D721Med (cell line): Measurements from ENCODE around the gene GGPS1.

Experiments used
- DNase-seq: peaks from one replicate; pipeline ENCODE4 v3.0.0; 2011; ENCODE audit warnings: low spot score; ENCODE audit not compliant: insufficient read length
- FAIRE-seq: peaks from 2 replicates; lab custom pipeline; 2011; peaks lifted over from hg19 to GRCh38; lab: Jason Lieb, UNC
- TF ChIP-seq, protein P1 (sequence below): IDR thresholded peaks from 2 replicates; pipeline ENCODE4 v1.5.1; 2012; ENCODE audit warnings: mild to moderate bottlenecking, control low read depth; ENCODE audit not compliant: insufficient read depth; ENCODE audit errors: missing control alignments

GGPS1 gene

DNA sequence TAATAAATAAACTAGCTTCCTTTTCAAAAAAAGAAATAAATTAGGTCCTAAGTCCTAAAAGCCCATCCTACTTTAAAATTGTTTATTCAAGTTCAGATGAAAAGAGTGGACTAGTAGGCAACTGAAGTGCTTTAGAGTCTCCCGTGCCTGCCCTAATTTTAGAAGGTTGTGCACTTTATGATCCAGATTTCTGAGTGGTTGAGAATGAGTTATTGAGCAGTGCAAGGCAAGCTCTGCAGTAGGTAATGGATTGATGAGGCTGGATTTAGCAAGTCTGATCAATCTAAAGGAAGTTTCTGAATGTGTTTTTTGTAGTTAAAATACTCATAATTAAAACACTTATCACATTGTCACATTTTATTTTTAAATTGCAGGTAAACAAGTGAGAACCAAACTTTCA, 13.0 kb downstream of the GGPS1 start:
- TF ChIP-seq, protein P1, sequence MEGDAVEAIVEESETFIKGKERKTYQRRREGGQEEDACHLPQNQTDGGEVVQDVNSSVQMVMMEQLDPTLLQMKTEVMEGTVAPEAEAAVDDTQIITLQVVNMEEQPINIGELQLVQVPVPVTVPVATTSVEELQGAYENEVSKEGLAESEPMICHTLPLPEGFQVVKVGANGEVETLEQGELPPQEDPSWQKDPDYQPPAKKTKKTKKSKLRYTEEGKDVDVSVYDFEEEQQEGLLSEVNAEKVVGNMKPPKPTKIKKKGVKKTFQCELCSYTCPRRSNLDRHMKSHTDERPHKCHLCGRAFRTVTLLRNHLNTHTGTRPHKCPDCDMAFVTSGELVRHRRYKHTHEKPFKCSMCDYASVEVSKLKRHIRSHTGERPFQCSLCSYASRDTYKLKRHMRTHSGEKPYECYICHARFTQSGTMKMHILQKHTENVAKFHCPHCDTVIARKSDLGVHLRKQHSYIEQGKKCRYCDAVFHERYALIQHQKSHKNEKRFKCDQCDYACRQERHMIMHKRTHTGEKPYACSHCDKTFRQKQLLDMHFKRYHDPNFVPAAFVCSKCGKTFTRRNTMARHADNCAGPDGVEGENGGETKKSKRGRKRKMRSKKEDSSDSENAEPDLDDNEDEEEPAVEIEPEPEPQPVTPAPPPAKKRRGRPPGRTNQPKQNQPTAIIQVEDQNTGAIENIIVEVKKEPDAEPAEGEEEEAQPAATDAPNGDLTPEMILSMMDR = no peak
- DNase-seq = no peak
- peak; percentile 71 for FAIRE-seq

DNA sequence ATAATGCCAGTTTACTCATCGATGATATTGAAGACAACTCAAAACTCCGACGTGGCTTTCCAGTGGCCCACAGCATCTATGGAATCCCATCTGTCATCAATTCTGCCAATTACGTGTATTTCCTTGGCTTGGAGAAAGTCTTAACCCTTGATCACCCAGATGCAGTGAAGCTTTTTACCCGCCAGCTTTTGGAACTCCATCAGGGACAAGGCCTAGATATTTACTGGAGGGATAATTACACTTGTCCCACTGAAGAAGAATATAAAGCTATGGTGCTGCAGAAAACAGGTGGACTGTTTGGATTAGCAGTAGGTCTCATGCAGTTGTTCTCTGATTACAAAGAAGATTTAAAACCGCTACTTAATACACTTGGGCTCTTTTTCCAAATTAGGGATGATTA, 13.7 kb downstream of the GGPS1 start:
- TF ChIP-seq, protein P1 = no peak
- DNase-seq (no peak), FAIRE-seq (no peak)

DNA sequence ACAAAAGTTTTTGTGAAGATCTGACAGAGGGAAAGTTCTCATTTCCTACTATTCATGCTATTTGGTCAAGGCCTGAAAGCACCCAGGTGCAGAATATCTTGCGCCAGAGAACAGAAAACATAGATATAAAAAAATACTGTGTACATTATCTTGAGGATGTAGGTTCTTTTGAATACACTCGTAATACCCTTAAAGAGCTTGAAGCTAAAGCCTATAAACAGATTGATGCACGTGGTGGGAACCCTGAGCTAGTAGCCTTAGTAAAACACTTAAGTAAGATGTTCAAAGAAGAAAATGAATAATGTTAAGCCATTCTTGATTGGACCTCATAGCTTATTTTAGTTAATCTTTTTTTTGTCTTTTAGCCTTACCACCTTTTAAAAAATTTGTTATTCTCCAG, 14.1 kb downstream of the GGPS1 start:
- no peak for DNase-seq
- peak; percentile 99 for FAIRE-seq
- TF ChIP-seq, protein P1 = no peak

DNA sequence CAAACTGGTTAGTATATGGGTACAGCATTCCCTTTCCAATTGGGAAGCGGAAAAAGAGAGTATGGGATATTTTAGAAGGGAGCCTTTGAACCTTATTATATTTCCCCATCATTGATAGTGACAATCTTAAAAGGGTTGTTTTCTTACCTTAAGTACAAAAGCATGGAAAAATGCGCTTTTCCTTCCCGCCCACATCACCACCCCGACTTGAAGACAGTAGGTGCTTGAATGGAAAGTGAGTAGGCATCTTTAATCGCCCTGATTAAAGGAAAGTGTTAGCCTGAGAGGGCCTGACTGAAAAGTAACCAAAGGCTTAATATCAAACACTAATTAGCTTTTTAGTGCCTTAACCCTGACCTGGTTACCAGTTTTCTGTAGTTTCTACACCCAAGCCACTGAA, 15.4 kb downstream of the GGPS1 start:
- TF ChIP-seq, protein P1 = no peak
- DNase-seq (no peak), FAIRE-seq (no peak)

DNA sequence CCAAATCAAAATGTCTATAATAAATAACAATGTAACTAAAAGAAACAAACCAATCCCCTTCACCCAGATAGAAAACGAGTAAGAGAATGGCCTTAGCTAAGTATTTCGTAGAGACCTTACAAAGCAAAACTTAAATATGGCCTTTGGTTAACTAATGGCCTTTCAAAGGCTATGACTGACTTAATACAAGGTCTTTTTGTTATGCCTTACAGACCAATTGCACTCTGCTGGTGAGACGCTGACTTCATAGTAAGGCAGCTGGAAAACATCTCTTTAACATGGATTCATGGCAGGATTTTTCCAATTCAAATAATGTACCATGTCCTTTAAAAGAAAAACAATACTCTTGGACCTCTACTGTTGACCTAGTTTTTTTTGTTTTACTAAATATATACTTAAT, 23.1 kb downstream of the GGPS1 start:
- DNase-seq = no peak
- FAIRE-seq = no peak
- TF ChIP-seq, protein P1 = no peak

DNA sequence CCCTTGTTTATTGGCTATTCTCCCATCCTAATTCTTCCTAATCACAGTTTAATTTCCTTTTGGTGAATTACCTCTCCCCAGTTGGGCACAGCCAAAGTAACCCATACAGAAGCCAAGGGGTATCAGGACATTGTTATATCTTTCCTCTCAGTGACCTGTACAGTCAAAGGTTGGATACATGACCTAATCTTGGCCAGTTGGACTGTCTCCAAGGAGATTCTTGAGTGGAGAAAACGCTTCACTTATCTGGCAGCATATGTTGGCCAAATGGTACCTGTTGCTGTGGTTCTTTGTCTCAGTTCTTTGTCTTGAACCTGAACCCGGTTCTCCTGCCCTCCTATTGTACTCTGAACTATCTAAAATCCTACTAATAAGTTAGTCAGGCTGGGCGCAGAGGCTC, 23.5 kb downstream of the GGPS1 start:
- TF ChIP-seq, protein P1 = no peak
- no peak for FAIRE-seq
- no peak for DNase-seq

DNA sequence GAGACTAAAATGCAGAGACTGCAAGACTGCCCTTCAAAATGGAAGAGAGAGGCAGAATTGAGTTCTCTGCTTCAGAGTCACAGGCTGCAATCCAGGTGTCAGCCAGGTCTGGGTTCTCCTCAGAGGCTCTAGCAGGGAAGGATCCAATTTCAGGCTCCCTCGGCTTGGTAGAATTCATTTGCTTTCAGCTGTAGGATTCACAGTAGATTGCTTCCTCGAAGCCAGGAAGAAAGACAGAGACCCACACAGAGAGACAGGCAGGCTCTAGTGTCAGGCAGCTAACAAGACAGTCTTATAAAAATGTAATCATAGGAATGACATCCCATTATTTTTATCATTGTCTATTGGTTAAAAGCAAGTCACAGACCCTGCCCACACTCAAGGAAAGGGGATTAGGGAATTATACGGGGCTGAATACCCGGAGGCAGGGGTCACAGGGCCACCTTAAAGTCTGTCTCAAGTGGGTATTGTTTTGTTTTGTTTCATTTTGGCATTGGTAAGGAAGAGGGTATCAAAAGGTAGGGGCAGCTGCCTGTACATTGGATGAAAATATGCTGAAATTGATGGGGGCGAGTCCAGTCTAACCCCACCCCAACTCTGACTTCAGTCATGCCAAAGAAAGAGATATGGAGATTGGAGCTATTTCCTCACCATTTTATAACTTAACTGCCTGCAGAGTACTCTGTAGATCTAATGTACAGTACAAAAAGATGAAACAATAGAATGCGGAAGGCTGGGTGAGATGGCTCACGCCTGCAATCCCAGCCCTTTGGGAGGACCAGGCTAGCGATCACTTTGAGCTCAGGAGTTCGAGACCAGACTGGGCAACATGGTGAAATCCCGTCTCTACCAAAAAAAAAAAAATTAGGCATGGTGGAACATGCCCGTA, 29.4 kb downstream of the GGPS1 start:
- FAIRE-seq (no peak), DNase-seq (no peak)

More for the DNA sequence above, 29.4 kb downstream of the GGPS1 start:
- TF ChIP-seq, protein P1 = no peak
